ENCODE data around the gene CDH12.
"Not testable (repeated sequence)": the region's sequence is repeated elsewhere in the genome, so short reads cannot be mapped to it uniquely, and the experiment has no call there.

Gene CDH12

GRCh38 chr5:22249209-22249729, 603.9 kb downstream of the CDH12 start:
- DNase-seq, result no peak

GRCh38 chr5:22245770-22246169, 607.4 kb downstream of the CDH12 start:
- no peak for DNase-seq

- DNase-seq, result no peak
These were observed 610.6 kb downstream of the CDH12 start for GRCh38 chr5:22242532-22242931.

GRCh38 chr5:22238047-22238446, 615.1 kb downstream of the CDH12 start:
- no peak for DNase-seq

GRCh38 chr5:22226423-22226822, 626.7 kb downstream of the CDH12 start:
- no peak for DNase-seq

GRCh38 chr5:22223079-22223478, 630.1 kb downstream of the CDH12 start:
- no peak for DNase-seq

GRCh38 chr5:22213703-22214495, 639.2 kb downstream of the CDH12 start:
- DNase-seq, result not testable (repeated sequence)

GRCh38 chr5:22212254-22212991, 640.7 kb downstream of the CDH12 start:
- not testable (repeated sequence) for DNase-seq

- not testable (repeated sequence) for DNase-seq
These were observed 644.7 kb downstream of the CDH12 start for GRCh38 chr5:22208463-22208862.

GRCh38 chr5:22188651-22189050, 664.5 kb downstream of the CDH12 start:
- not testable (repeated sequence) for DNase-seq

- DNase-seq, result not testable (repeated sequence)
These were observed 665.4 kb downstream of the CDH12 start for GRCh38 chr5:22187632-22188228.

- DNase-seq, result not testable (repeated sequence)
These were observed 683.9 kb downstream of the CDH12 start for GRCh38 chr5:22169226-22169625.

- not testable (repeated sequence) for DNase-seq
These were observed 684.4 kb downstream of the CDH12 start for GRCh38 chr5:22168704-22169103.

- not testable (repeated sequence) for DNase-seq
These were observed 687.2 kb downstream of the CDH12 start for GRCh38 chr5:22165931-22166330.

- DNase-seq, result not testable (repeated sequence)
These were observed 688.0 kb downstream of the CDH12 start for GRCh38 chr5:22164910-22165748.

- DNase-seq, result not testable (repeated sequence)
These were observed 696.2 kb downstream of the CDH12 start for GRCh38 chr5:22156953-22157352.

GRCh38 chr5:22154779-22155178, 698.4 kb downstream of the CDH12 start:
- DNase-seq, result not testable (repeated sequence)

- DNase-seq, result not testable (repeated sequence)
These were observed 701.3 kb downstream of the CDH12 start for GRCh38 chr5:22151801-22152200.

- DNase-seq, result not testable (repeated sequence)
These were observed 712.7 kb downstream of the CDH12 start for GRCh38 chr5:22140418-22140817.

- DNase-seq, result not testable (repeated sequence)
These were observed 713.4 kb downstream of the CDH12 start for GRCh38 chr5:22139662-22140300.

GRCh38 chr5:22111320-22111719, 741.8 kb downstream of the CDH12 start:
- no peak for DNase-seq

GRCh38 chr5:22109315-22109714, 743.8 kb downstream of the CDH12 start:
- DNase-seq, result no peak

Measured in activated gamma-delta T cell treated with Interleukin-2 at 50 U/mL for 16 hours (primary cell).